GM19324 (cell line): ENCODE results near the gene SLC2A13.
A peak's percentile ranks its signal among the peaks of the same experiment; 100 is the strongest.
"Not testable (repeated sequence)": the region's sequence is repeated elsewhere in the genome, so short reads cannot be mapped to it uniquely, and the experiment has no call there.

Experiments
- ATAC-seq: cut with Tn5 transposase; IDR thresholded peaks from one replicate; pipeline ENCODE4 v1.9.1; 2021; ENCODE audit warnings: mild to moderate bottlenecking, moderate library complexity; ENCODE audit not compliant: unreplicated experiment, low FRiP score

The SLC2A13 gene

DNA sequence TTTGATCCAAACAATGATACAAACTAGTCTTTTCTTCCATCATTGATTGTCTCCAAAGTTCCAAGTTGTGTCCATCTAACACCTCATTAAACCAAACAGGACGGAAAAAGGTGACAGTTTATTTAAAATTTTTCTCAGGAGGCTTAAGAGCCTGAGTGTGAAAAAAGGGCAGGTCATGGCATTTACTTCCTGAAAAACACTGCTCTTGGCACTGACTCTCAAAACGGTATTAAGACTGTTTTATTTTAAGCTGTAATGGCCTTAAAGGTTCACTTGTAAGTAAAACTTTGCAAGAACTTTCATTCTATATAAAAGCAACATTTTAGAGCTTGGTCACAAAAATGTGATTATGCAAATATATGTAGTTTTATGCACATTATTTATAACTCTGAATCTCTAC, 222.5 kb downstream of the SLC2A13 start:
- no peak for ATAC-seq

GRCh38 chr12:39878753-39879152, 227.1 kb downstream of the SLC2A13 start:
- ATAC-seq, result no peak

GRCh38 chr12:39875721-39876120, 230.2 kb downstream of the SLC2A13 start:
- no peak for ATAC-seq

DNA sequence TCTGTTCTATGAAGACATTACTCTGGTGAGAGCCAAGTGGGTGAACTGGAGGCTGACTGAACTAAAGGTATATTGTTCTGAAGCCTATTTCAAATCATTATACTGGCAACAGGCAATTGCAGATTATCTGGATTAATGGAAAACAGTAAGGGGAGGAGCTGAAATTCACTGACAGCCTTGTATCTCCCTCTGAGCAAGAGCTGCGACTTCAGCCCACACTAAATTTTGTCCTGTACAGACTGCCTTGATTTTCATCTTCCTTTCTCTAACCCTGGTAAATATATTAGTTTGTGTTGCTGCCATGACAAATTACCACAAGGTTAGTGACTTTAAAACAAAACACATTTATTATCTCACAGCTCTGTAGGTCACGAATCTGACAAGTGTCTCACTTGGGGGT, 231.1 kb downstream of the SLC2A13 start:
- no peak for ATAC-seq

DNA sequence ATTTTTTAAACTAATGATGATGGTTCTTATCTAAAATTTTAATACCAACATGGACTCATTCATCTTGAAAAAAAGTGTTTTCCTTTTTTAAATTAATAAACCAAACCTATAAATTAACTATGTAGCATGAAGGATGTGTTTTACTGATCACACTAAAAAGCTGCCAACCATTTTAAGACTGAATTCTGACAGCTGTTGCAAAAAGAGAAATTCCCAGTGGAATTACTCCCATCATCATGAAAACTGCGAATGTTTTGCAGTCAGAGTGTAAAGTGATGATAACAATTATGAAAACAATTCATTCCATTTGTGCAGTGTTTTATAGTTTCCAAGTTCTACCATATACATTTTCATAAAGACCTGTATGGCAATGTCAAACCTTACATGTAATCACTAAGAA, 232.8 kb downstream of the SLC2A13 start:
- no peak for ATAC-seq

- no peak for ATAC-seq
These were observed 233.5 kb downstream of the SLC2A13 start for GRCh38 chr12:39872425-39872824.

DNA sequence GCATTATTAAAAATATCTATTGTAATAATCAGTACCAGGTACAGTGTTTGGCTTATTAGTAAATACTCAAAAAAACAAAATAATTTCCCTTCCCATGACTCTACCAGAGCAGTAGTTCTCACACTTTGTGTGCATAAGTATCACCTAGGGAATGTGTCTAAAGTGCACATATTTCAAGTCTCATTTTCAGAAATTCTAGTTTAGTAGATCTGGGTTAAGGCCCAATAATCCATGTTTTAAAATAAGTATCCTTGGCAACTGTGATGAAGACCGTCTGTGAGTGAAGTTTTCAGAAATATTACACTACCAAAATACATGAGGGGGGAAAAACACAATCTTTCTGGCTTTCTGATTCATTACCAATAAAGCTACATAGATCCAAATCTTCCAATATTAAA, 237.6 kb downstream of the SLC2A13 start:
- ATAC-seq, result no peak

DNA sequence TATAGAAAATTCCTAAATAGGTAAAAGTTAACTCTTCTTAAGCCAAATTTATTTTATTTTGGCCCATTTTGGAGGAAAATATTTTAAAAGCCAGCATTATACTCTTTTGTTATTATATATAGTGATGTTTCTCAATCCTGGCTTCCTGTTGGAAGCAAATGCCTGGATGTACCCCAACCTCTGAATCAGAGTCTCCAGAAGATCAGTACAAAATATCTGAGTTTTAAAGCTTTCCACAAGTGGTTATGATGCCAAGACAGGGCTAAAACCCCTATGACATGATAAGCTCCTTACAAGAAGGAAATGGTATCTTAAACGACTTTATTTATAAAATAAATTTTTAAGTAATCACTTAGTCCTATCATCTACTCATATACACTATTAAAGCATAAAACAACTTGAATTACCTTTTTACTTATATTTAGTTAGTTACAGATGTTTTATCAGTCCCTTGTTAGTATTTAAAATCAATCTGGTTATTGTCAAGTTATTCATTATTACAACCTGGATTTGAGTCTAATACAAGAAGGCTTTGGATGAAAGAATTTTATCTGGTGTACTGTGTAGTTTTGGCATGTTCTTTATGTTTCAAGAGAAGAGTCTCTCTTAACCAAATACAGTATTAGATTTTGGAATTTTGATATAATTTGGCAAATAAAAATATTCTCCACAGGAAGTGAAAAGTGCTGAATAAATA, 238.1 kb downstream of the SLC2A13 start:
- ATAC-seq, result no peak

- ATAC-seq, result no peak
These were observed 239.7 kb downstream of the SLC2A13 start for GRCh38 chr12:39866135-39866534.

GRCh38 chr12:39860695-39861094, 245.2 kb downstream of the SLC2A13 start:
- ATAC-seq, result no peak

DNA sequence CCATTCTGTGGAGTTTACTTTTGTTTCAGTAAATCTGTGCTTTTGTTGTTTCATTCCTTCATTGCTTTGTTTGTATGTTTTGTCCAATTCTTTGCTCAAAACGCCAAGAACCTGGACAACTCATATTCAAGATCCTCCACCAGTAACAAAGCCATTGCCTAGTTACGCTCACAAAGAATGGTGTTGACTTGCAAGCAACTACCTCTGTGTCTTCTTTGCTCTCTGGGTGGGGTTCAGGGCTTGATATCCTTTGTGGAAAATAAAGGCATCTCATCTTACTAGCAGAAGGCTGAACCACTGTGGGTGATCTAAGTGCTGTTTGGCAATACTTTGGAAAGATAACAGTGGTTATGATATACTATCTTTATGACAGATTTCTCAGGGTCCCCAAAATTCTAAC, 252.9 kb downstream of the SLC2A13 start:
- ATAC-seq, result no peak

GRCh38 chr12:39852346-39852745, 253.5 kb downstream of the SLC2A13 start:
- ATAC-seq, result no peak

GRCh38 chr12:39848218-39848617, 257.7 kb downstream of the SLC2A13 start:
- ATAC-seq, result not testable (repeated sequence)

- no peak for ATAC-seq
These were observed 258.8 kb downstream of the SLC2A13 start for GRCh38 chr12:39846971-39847650.

- no peak for ATAC-seq
These were observed 259.6 kb downstream of the SLC2A13 start for GRCh38 chr12:39846304-39846703.

GRCh38 chr12:39840422-39840821, 265.5 kb downstream of the SLC2A13 start:
- no peak for ATAC-seq

GRCh38 chr12:39839072-39839471, 266.8 kb downstream of the SLC2A13 start:
- no peak for ATAC-seq

- peak; percentile 39 for ATAC-seq
These were observed 270.1 kb downstream of the SLC2A13 start for GRCh38 chr12:39835517-39836489.

GRCh38 chr12:39831587-39832315, 274.1 kb downstream of the SLC2A13 start:
- ATAC-seq, result peak; percentile 45

GRCh38 chr12:39830852-39831520, 274.9 kb downstream of the SLC2A13 start:
- no peak for ATAC-seq
